Activated gamma-delta T cell treated with anti-CD3 and anti-CD28 coated beads, Interleukin-2, amount 50 U/mL, for 16 hours (primary cell): ENCODE data around the gene UGT1A8.
"Not testable (repeated sequence)": the region's sequence is repeated elsewhere in the genome, so short reads cannot be mapped to it uniquely, and the experiment has no call there.

Source experiments
- DNase-seq: peaks from one replicate; pipeline ENCODE4 v3.0.0-alpha.2; 2020; ENCODE audit warnings: low read depth

Gene UGT1A8

GRCh38 chr2:233617476-233617875, at the start of gene UGT1A8:
UGT1A8 (plus strand) TSS chr2:233617633; CDS start chr2:233617708, 75 bp downstream.
- DNase-seq = not testable (repeated sequence)

GRCh38 chr2:233571001-233571400, 46.4 kb upstream of the UGT1A8 start:
- DNase-seq = no peak

GRCh38 chr2:233571462-233571861, 46.0 kb upstream of the UGT1A8 start:
- no peak for DNase-seq

GRCh38 chr2:233572468-233572867, 45.0 kb upstream of the UGT1A8 start:
- DNase-seq = no peak

DNA sequence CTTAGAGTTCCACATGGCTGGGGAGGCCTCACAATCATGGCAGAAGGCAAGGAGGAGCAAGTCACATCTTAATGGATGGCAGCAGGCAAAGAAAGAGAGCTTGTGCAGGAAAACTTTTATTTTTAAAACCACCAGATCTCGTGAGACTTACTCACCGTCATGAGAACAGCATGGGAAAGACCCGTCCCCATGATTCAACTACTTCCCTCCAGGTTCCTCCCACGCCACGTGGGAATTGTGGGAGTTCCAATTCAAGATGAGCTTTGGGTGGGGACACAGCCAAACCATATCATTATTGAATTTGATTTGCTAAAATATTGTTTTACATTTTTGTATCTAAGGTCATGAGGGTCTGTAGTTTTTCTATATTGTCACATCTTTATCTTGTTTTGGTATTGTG, 40.1 kb upstream of the UGT1A8 start:
- DNase-seq = not testable (repeated sequence)

DNA sequence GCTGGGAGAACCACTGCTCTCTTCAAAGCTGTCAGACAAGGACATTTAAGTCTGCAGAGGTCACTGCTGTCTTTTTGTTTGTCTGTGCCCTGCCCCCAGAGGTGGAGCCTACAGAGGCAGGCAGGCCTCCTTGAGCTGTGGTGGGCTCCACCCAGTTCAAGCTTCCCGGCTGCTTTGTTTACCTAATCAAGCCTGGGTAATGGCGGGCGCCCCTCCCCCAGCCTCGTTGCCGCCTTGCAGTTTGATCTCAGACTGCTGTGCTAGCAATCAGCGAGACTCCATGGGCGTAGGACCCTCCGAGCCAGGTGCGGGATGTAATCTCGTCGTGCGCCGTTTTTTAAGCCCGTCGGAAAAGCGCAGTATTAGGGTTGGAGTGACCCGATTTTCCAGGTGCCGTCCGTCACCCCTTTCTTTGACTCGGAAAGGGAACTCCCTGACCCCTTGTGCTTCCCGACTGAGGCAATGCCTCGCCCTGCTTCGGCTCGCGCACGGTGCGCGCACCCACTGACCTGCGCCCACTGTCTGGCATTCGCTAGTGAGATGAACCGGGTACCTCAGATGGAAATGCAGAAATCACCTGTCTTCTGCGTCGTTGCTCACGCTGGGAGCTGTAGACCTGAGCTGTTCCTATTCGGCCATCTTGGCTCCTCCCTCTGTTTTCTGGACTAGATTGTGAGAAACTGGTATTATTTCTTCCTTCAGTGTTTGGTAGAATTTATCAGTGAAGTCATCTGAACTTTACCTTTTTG, 34.0 kb upstream of the UGT1A8 start:
- not testable (repeated sequence) for DNase-seq

- DNase-seq = no peak
Observed at GRCh38 chr2:233584210-233584609, 33.2 kb upstream of the UGT1A8 start.

DNA sequence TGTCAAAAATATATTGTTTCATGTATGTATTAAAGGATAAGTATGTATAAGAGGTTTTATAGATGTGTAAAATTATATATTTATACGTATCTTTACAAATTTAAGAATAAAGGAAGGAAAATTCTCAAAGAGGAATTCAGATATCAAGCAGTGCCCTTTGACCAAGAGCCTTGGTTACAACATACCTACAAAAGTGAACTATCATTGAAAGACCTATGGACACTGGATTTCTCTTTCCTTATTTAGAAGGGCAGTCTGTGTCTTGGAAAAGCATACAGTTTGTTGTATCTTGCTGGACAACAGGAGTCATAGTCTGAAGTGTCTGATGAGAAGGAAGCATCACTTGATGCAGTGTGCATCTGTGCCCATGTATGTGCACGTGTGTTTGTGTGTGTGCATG, 29.0 kb upstream of the UGT1A8 start:
- no peak for DNase-seq

DNA sequence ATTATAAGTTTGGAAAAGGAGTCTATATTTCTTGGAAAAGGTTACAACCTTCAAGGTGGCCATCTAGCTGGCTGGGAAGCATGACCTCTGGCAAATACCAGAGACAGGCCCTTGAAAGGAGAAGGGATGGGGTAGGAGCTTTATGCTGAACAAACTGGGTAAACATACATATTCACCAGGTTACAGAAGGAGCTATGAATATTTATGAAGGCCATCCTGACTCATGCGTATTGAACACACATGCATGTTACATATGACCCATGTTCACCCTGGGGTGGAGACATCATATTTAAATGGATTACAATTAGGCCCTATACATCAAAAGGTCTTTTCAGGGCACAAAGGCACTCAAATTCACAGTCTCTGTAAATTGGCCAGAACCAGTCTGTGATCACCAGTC, 24.7 kb upstream of the UGT1A8 start:
- not testable (repeated sequence) for DNase-seq

GRCh38 chr2:233593201-233593600, 24.2 kb upstream of the UGT1A8 start:
- DNase-seq = no peak

DNA sequence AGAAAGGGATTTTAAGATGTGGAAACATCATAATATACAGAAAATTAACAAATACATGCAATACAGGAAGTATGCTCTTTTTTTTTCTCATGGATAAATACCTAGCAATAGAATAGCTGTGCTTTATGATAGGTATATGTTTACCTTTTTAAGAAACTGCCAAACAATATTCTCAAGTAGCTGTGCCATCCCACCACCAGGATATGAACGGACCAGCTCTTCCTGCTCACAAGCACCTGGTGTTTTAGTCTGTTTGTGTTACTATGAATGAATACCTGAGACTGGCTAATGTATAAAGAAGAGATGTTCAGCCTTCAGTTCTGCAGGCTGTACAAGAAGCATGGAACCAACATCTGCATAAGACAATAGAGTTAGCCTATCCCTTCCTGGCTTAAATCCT, 19.9 kb upstream of the UGT1A8 start:
- DNase-seq = no peak

GRCh38 chr2:233598952-233599351, 18.5 kb upstream of the UGT1A8 start:
- DNase-seq = no peak

DNA sequence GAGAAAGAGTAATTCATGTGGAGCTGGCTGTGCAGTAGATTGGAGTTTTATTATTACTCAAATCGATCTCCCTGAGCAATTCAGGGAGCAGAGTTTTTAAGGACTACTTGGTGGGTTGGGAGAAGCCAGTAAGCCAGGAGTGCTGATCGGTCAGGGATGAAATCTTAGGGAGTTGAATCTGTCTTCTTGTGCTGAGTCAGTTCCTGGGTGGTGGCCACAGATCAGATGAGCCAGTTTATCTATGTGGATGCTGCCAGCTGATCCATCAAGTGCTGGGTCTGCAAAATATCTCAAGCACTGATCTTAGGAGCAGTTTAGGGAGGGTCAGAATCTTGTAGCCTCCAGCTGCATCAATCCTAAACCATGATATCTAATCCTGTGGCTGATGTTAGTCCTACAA, 17.0 kb upstream of the UGT1A8 start:
- no peak for DNase-seq

DNA sequence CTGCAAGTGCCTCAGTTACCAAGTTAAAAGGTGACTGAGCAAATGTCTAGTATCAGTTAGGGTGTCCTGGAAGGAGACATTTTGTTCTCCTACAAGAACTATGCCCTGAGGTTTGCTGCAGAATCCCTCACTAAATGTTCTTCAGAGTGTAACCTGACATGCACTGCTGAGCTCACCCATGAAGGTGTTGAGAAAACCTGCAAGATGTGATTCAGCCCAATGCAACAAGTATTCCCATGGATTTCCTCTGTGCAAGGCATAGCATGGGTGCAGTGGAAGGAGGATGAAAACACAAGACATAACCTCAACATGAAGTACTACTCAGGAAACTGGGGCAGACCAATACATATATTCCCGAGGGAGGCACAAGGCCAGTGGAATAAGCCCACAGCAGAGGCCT, 15.4 kb upstream of the UGT1A8 start:
- DNase-seq = no peak

DNA sequence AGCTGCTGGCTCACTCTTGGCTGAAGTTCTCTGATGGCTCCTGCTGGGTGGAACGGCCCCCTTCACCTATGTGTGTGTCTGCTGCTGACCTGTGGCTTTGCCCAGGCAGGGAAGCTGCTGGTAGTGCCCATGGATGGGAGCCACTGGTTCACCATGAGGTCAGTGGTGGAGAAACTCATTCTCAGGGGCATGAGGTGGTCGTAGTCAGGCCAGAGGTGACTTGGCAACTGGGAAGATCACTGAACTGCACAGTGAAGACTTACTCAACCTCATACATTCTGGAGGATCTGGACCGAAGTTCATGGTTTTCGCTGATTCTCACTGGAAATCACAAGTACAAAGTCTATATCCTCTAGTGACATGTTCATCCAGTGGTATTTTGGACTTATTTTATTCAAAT, 13.9 kb upstream of the UGT1A8 start:
- DNase-seq = no peak

- DNase-seq = no peak
Observed at GRCh38 chr2:233604826-233605225, 12.6 kb upstream of the UGT1A8 start.

DNA sequence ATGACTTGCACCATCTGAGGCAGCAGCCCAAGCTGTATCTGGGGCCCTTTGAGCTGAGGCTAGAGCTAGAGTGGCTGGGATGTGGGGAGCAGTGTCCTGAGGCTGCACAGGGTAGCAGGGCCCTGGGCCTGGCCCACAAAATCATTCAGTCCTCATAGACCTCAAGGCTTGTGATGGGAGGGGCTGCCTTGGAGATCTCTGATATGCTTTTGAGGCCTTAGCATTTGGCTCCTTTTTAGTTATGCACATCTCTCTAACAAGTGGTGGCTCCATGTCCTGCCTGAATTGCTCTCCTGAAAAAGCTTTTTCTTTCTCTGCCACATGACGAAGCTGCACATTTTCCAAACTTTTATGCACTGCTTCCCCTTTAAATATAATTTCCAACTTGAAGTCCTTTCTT, 11.8 kb upstream of the UGT1A8 start:
- DNase-seq = no peak

- no peak for DNase-seq
Observed at GRCh38 chr2:233611284-233611683, 6.1 kb upstream of the UGT1A8 start.

GRCh38 chr2:233620204-233620603, 2.8 kb downstream of the UGT1A8 start:
- DNase-seq = no peak

GRCh38 chr2:233621863-233622262, 4.4 kb downstream of the UGT1A8 start:
- not testable (repeated sequence) for DNase-seq

DNA sequence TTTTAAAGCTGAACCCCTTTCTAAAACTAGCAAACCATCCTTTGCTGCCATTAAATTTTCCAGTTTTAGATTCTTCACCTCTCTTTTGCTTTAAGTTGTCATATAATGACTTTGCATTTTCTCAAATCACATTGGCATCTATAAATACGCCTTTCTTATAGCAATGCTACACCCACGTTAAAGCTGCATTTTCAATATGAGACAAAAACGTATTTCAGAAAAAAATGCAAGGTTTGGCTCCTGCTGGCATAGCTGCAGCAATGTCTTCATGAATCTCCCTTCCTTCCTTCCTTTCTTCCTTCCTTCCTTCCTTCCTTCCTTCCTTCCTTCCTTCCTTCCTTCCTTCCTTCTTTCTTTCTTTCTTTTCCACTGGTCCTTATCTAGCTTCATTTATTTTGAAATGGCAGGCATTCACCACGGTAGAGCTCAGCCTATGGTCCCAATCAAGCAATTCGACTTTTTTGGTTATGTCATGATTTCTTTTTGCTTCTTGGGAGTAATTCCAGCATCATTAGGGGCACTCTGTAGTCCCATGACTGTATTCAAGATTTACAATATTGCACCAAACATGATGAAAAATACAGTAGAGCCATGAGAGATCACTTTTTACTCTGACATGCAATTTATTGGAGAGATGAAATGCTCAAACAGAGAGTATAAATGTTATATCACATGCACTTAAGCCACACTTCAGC, 10.0 kb downstream of the UGT1A8 start:
- no peak for DNase-seq

- DNase-seq = not testable (repeated sequence)
Observed at GRCh38 chr2:233636306-233636705, 18.9 kb downstream of the UGT1A8 start, which contains the start of gene UGT1A10. UGT1A10 (plus strand) TSS chr2:233636448; CDS start chr2:233636523, 75 bp downstream.

- DNase-seq = no peak
Observed at GRCh38 chr2:233638836-233639235, 21.4 kb downstream of the UGT1A8 start.

- DNase-seq = no peak
Observed at GRCh38 chr2:233639860-233640259, 22.4 kb downstream of the UGT1A8 start.
